ENCODE results near the gene MISFA. TPM values are rescaled to one million over a fixed set of nuclear protein-coding genes. Genes with fewer than 3 reads are reported as not detected.

The MISFA gene
- total and polyA plus RNA-seq, 2 of the 4 experiments (the other 2 are of a cell fraction): 0.38 TPM; not detected in 1

DNA sequence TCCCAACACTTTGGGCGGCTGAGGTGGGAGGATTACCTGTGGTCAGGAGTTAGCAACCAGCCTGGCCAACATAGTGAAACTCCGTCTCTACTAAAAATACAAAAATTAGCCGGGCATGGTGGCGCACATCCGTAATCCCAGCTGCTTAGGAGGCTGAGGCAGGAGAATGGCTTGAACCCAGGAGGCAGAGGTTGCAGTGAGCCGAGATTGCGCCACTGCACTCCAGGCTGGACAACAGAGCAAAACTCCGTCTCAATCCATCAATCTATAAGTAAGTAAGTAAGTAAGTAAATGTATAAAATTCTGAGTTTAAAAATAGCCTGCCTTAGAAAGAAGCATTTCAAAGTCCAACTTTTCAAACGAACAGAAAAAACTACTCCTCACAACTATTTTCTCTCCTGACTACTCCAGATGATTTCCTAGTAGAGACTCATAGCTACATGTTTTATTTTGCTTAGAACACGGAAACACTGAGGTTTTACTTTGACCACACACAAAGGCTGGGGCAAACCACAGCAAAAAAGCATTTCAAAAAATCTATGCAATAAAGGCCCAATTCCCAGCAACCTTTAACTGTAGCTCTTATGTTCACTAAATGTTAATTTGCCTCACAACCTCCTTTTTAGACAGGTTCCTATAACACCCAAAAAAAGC is 18.2 kb downstream of the MISFA start:
- Histone ChIP-seq H3K79me1 (ENCODE audit: low read depth in 1 of 2, low read length in 2 of 2) (peaks cover 24 to 67% of the 10 kb centered on the region in 2 experiments), H4K20me1 (ENCODE audit: insufficient read depth, low read length) (peaks cover 56% of the 10 kb centered on the region), H3K9me1 (ENCODE audit: insufficient read depth, low read length) (peaks cover 9% of the 10 kb centered on the region; the same call in 1 of the 2 replicates), H3K9me3 (ENCODE audit: control insufficient read depth, insufficient read depth, low read length) (no peaks in the 10 kb centered on the region), H3K23ac (ENCODE audit: low read depth, low read length) (peak overlapping the region; percentile 0; the same call in 1 of the 2 replicates), H3K4me2 (ENCODE audit: low read depth, low read length) (peak overlapping the region; percentile 97), H3K9ac (ENCODE audit: low read depth, low read length) (no peak overlapping the region), H4K5ac (ENCODE audit: low read depth, low read length) (peak overlapping the region; percentile 54; the same call in 1 of the 2 replicates), H3K36me3 (ENCODE audit: control insufficient read depth, insufficient read depth, low read length) (peaks cover 22% of the 10 kb centered on the region), H2AFZ (replicated peaks; ENCODE audit: low read length, poor library complexity) (no peak overlapping the region), H2BK5ac (ENCODE audit: low read depth, low read length, poor library complexity, severe bottlenecking) (peak overlapping the region; percentile 75), H3K4me1 (ENCODE audit: control insufficient read depth, insufficient read depth, low read length) (peaks cover 7% of the 10 kb centered on the region), H3K4me3 (ENCODE audit: insufficient read depth, low read depth, low read length) (peak overlapping the region; percentile 5; the same call in 1 of the 2 replicates), H3K56ac (ENCODE audit: extremely low read depth, insufficient read depth, low read length) (no peak overlapping the region), H4K8ac (ENCODE audit: low read depth in 2 of 2, low read length in 2 of 2) (no peak overlapping the region), H2AK5ac (ENCODE audit: low read depth, low read length) (no peak overlapping the region), H2BK120ac (ENCODE audit: low read depth, low read length) (no peak overlapping the region), H3K27me3 (ENCODE audit: control insufficient read depth, insufficient read depth, low read length) (no peaks in the 10 kb centered on the region), H3K4ac (ENCODE audit: low read depth, low read length) (no peak overlapping the region), H2BK20ac (ENCODE audit: low read depth, low read length) (no peak overlapping the region), H4K91ac (ENCODE audit: insufficient read depth, low read depth, low read length) (no peak overlapping the region), H3K18ac (ENCODE audit: low read depth, low read length) (peak overlapping the region; percentile 20; the same call in 1 of the 2 replicates), H2BK15ac (ENCODE audit: low read depth, low read length) (no peak overlapping the region), H2AK9ac (replicated peaks; ENCODE audit: low read depth, low read length, poor library complexity) (no peak overlapping the region), H3K14ac (replicated peaks; ENCODE audit: low read depth, low read length) (no peak overlapping the region), H3K27ac (ENCODE audit: insufficient read depth, low read length) (peak overlapping the region; percentile 55; the same call in 1 of the 2 replicates)
- ATAC-seq (ENCODE audit: low read depth) (peak; percentile 72), DNase-seq (peak; percentile 71)
- ChIA-PET POLR2A (ENCODE audit: unreplicated experiment) (no interaction called here), CTCF (interaction anchor here (0.8 kb wide), 2 partner anchors 15 to 147 kb away, joined by 3 read pairs; no protein-coding TSS in a partner anchor)
- BruUV-seq (replicated peaks): no TSS peak
- intact Hi-C loops (cut with micrococcal nuclease): loop anchor here (2.0 kb wide), 1 partner anchor 17 kb away; the partner anchor contains the start of gene SPTY2D1
- TF ChIP-seq CEBPB (IDR thresholded peaks at IDR 0.05; ENCODE audit: low read depth, low read length) (no peak), NFE2L2 (IDR thresholded peaks at IDR 0.05; ENCODE audit: low read depth, low read length) (no peak), FOS (IDR thresholded peaks at IDR 0.05; ENCODE audit: low read depth, low read length) (no peak), MAZ (IDR thresholded peaks at IDR 0.05; ENCODE audit: borderline replicate concordance, low read depth, low read length) (no peak), SMC3 (IDR thresholded peaks at IDR 0.05; ENCODE audit: low read depth, low read length) (no peak), BHLHE40 (IDR thresholded peaks at IDR 0.05; ENCODE audit: low read depth, low read length) (no peak)
- dilution Hi-C loops (cut with HindIII; ENCODE audit: low sequenced_read_pairs, unreplicated experiment): no loop called here
- in situ Hi-C loops (cut with MboI; ENCODE audit: low sequenced_read_pairs): no loop called here
- no CpG with 5 or more reads among the region's 10 CpGs for WGBS, 2 experiments (ENCODE audit: extremely low coverage in 2 of 2, insufficient read length in 1 of 2)
